ENCODE data around the gene UBE2H.
"Not testable (repeated sequence)": the region's sequence is repeated elsewhere in the genome, so short reads cannot be mapped to it uniquely, and the experiment has no call there.

The UBE2H gene

DNA sequence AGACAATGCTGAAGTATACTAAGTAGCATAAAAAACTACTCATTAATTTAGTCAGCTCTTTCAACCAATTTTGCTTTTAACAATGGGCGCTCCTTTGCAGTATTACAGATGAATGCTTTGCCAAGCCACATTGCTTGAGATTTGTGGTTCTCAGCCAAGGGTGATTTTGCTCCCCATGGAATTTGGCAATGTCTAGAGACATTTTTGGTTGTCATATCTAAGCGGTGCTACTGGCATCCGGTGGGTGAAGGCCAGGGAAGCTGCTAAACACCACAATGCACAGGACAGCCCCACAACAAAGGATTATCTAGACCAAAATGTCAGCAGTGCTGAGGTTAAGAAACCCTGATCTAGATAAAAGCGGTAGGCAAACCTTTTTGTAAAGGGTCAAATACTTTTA is 112.0 kb downstream of the UBE2H start:
- no peak for DNase-seq

GRCh38 chr7:129836983-129837382 is 115.8 kb downstream of the UBE2H start:
- no peak for DNase-seq

DNA sequence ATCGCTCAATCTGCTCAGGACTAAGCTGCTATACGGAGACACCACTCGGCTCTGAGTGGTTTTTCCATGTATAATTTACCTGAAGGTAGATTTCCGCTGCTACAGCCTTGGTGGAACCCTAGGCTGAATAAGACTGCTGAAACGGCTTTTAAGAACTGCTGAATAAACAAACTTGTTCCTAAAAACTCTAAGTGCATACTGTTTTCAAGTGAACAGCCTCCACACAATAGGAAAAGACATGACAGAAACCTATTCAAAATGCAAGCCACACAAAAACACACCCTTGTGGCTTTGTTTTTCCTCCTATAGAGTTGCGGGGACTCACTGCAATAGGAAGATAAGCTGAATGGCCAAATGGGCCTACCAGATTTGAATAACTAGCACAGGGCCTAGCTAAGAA is 117.2 kb downstream of the UBE2H start:
- peak; percentile 14 for DNase-seq

DNA sequence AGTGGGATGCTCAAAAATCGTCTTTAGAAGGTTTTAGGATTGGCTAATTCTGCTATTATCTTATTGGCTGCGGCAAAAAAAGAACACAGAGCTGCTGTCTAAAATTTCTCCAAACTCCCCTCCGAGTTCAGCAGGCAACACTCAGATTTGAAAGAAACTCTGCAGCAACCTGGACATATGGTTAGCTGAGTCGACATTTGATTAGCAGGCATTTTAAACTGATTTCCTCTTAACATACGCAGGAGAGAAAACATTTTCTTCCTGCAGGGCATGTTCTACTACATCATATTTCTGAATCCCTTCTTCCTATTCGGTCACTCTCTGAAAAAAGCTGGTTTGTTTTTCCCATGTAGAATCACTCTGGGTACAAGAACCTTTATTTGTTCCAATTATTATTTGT is 119.4 kb downstream of the UBE2H start:
- DNase-seq = not testable (repeated sequence)

- no peak for DNase-seq
Observed at GRCh38 chr7:129832701-129833227, 120.0 kb downstream of the UBE2H start.

DNA sequence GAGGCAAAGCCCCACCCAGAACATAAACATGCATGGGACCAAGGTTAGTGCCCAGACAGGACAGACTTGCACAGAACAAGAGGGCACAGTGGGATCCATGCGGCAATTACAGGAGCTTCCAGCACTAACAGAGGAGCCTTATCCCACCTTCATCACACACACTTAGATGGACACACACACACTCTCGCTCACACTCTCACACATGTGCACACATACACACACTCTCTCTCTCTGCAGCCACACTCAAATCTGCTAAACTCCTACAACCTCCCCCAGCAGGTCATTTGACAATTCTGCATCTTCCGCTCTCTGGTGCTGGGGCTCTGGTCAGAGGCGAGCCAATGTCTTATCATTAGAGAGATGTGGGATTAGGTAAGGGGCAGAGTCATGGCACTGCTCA is 120.5 kb downstream of the UBE2H start:
- no peak for DNase-seq

DNA sequence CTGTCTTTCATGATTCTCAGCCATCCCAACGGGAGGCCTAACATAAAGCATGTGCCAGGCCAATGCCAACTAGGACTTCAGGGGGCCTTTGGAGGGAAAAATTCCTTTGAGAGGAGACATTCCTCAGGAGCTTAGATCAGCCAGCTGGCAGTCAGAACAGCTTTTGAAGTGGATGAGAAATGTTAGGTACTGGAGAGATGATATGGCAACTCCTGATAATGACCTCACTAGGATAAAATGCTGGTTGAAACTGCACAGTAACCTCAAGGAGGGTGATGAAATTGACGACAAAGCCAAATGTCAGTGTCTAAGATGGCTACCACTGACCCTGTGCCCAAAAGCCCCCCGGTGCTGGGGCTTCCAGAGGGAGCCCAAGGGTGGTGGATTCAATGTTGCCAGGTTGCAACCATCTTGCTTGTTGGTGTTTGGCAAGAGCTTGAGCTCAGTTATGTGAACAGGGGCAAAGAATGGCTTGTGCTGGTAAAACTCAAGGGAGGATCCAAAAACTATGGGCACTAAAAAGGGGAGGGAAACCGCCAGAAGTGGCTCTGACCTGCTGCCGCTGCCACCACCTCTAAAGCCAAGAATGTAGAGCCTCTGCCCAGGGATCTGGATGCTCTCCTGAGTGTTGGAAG is 121.2 kb downstream of the UBE2H start:
- DNase-seq = peak; percentile 41

DNA sequence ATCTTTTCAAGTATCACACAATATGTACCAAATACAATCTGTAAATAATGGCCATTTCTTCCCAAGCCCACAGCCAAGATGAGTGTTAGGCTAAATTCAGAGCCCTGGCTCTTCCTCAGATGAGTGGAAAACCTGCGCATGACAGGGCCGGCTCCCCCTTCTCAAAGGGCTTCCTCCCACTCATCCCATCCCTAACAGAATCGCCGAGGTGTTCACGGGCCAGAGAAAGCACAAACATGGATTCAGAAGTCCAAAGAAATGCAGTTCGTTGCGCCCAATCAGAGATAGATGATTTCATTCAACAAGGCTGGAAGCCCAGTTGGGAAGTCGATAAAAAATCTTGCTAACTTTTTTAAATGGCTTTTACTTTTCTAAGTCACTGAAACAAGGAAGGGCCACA is 121.8 kb downstream of the UBE2H start:
- DNase-seq = no peak

DNA sequence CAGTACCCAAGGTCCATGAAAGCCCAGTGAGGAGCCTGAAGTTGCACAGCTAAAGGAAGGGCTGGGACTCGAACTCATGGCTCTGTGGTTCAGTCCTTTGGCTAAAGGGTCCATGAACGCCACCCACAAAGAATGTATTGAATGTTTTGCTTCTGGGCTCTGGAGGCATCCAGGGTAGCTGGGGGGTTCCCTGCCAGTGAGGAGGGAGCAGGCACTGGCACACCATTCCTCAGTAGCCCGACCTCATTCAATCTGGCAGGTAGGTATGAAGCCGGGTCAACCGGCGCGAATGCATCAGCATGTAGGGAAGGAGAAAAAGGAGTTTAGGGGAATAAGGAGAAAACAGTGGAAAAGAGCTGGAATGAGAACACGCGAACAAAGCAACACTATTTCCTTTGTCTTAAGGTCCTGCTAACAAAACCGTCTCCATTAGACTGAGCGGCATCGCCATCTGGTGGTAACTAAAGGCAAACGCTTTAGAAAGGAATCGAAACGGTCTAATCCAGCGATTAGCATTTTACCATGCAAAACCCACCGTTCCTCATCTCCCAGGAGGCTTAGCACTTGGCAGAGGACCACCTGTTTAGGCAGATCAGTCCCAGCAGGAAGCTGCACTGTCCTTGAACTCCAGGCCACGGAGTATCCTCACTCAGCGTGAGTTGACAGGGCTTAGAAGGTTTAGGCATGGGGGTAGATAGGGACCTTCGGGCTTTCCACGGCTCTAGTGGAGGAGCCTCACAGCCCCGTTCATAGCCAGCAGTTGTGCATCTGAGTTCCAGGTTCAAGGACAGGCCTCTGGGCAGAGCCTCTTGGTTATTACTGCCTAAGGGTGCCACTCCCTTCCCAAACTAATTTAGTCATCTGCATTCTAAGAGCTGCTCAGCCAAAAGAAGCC is 122.8 kb downstream of the UBE2H start:
- peak; percentile 82 for DNase-seq

GRCh38 chr7:129828989-129829736 is 123.6 kb downstream of the UBE2H start:
- no peak for DNase-seq

DNA sequence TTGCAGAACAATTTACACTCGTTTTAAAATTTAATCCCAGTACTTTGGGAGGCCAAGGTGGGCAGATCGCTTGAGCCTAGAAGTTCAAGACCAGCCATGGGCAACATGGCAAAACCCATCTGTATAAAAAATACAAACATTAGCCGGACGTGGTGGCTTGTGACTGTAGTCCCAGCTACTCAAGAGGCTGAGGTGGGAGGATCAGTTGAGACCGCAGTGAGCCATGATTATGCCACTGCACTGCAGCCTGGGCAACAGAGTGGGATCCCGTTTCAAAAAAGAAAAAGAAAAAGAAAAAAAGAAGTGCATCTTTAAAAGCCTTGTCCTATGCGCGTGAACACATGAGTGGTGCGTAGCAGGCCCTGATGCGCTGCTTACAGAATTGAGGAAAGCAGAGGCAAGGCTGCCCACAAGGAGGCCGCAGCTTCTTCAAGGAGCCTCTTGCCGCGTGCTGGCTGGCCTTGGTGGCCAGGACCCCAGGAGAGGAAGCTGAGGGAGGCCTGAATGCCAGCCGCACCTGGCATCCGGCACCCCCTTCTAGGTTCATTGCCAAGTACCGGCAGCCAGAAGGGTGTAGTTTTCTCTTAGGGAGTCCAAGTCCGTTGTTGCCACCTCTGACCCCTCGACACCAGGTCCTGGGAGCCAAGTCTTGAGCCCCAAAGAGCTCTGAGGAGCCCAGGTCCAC is 124.5 kb downstream of the UBE2H start:
- no peak for DNase-seq

GRCh38 chr7:129827467-129827990 is 125.2 kb downstream of the UBE2H start:
- no peak for DNase-seq

- not testable (repeated sequence) for DNase-seq
Observed at GRCh38 chr7:129826895-129827294, 125.9 kb downstream of the UBE2H start.

DNA sequence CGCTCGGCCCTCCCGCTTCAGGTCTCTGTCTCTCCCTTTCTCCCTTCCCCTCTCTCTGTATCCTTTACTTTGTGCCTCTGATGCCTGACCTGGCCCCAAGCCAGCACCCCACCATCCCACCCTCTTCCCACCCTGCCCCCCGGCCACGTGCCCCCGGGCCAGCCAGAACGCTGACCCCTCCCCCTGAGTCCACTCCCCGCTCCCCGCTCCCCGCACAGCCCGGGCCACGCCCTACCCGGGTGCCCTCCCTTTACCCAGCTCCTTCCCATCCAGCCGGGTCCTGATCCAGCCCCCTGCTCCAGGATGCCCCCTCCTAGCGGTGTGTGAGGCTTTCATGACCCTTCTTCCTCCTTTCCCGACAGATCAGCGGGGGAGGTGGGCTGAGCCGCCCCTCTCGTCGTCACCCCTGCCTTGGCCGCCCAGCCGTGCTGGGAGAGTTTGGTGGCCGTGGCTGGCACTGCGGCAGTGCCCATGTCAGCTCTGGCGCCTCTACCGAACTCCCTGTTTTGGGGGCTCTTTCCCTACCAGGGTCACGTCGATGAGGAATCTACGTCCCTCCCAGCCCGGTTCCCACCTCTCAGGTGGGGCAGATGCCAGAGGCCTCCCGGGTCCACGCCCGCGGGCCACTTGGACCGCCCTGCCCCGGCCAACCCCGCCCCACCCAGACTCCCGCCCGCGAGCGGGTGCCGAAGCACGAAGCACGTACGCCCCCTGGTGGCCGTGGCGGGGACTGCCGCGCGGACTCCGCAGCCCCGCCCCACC is 127.4 kb downstream of the UBE2H start:
- DNase-seq = peak; percentile 78

GRCh38 chr7:129824291-129825208 is 128.2 kb downstream of the UBE2H start:
- DNase-seq = peak; percentile 84

DNA sequence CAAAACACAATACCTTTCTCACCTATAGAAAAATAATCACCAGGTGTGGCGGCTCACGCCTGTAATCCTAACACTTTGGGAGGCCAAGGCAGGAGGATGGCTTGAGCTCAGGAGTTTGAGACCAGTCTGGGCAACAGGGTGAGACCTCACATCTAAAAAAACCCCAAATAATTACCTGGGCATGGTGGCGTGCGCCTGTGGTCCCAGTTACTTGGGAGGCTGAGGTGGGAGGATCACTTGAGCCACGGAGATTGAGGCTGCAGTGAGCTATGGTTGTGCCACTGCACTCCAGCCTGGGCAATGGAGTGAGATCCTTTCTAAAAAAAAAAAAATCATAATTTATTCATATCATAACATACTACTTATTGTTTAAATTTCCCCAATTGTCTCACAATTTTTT is 129.6 kb downstream of the UBE2H start:
- not testable (repeated sequence) for DNase-seq

DNA sequence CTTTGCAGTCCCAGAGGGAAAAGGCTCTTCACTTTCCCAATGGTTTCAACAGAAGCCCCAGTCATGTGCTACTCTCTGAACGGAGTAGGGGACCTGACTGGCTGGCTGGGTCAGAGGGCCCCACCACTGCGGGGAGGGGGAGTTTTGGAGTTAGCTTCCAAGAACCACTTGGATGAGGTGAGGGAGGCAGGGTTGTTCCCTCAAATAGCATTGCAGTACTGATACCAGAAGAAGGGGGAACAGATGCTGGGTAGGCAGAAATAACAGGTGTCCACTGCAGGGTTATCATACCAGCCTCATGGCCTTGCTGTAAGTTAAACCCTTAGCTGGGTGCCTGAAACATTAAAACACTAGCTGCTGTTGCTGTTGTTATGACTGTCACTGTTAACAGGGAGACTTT is 131.3 kb downstream of the UBE2H start:
- DNase-seq = no peak

DNA sequence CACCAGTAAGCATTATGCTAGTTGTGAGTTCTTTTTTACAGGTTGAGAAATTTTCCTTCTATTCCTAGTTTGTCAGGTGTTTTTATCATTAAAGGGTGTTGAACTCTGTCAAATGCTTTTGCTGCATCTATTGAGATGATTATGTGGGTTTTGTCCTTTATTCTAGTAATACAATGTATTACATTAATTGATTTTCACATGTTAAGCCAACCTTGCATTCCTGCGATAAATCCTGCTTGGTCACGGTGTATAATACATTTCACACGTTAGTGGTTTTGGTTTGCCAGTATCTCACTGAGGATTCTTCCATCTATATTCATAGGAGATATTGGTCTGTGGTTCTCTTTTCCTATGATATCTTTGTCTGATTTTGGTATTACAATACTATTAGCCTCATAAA is 136.0 kb downstream of the UBE2H start:
- no peak for DNase-seq

DNA sequence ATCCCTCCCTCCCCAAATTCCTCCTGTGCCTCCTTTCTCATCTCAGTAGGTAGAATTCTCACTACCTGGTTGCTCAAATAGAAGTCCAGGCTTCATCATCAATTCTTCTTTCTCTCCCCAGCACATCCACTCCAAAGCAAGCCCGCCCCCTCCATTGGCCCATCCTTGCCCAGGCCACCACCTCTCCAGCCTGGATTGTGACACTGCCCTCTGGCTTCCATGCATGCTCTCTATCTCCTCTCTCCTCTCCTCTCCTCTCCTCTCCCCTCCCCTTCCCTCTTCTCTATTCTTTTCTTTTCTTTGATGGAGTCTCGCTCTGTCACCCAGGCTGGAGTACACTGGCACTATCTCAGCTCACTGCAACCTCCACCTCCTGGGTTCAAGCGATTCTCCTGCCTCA is 144.9 kb downstream of the UBE2H start:
- no peak for DNase-seq

- no peak for DNase-seq
Observed at GRCh38 chr7:129804890-129805719, 147.7 kb downstream of the UBE2H start.
